Kidney (tissue), 14 donors: ENCODE results near the gene PID1. TPM values are rescaled to one million over a fixed set of nuclear protein-coding genes. Genes with fewer than 3 reads are reported as not detected.

Experiments used
- DNase-seq, 5 donors: peaks; one replicate each; pipeline ENCODE4 v3.0.0-alpha.2; 2013 to 2020
- FAIRE-seq: peaks from 2 replicates; lab custom pipeline; 2012; peaks lifted over from hg19 to GRCh38; lab: Jason Lieb, UNC
- H3K27ac ChIP-seq, 2 donors: one replicate each; pipeline ENCODE4 v1.7.0; 2013; ENCODE audit warnings: low read depth in 2 of 2, low read length in 2 of 2, inconsistent platforms in 1 of 2
- H3K27me3 ChIP-seq: one replicate; pipeline ENCODE4 v1.7.1; 2013; ENCODE audit warnings: low read length, inconsistent platforms; ENCODE audit not compliant: control insufficient read depth, insufficient read depth
- H3K36me3 ChIP-seq, 3 donors: one replicate each; pipeline versions ENCODE4 v1.7.0 to v1.7.1; 2013; ENCODE audit warnings: low read length in 3 of 3, control low read depth in 1 of 3, inconsistent platforms in 1 of 3; ENCODE audit not compliant: insufficient read depth in 3 of 3, control insufficient read depth in 2 of 3
- H3K4me1 ChIP-seq, 3 donors: one replicate each; pipeline versions ENCODE4 v1.7.0 to v1.7.1; 2013; ENCODE audit warnings: low read length in 3 of 3, inconsistent platforms in 1 of 3, low read depth in 1 of 3; ENCODE audit not compliant: control insufficient read depth in 2 of 3, insufficient read depth in 2 of 3
- H3K4me3 ChIP-seq, 3 donors: one replicate each; pipeline versions ENCODE4 v1.7.0 to v1.8.1; 2013; ENCODE audit warnings: low read length in 3 of 3, control low read depth in 1 of 3, inconsistent platforms in 1 of 3
- H3K9ac ChIP-seq, 3 donors: one replicate each; pipeline versions ENCODE4 v1.7.0 to v1.7.1; 2013; ENCODE audit warnings: low read length in 3 of 3, control low read depth in 1 of 3, inconsistent platforms in 1 of 3
- H3K9me3 ChIP-seq, 3 donors: one replicate each; pipeline versions ENCODE4 v1.7.0 to v1.7.1; 2013; ENCODE audit warnings: low read length in 3 of 3, control low read depth in 1 of 3, inconsistent platforms in 1 of 3; ENCODE audit not compliant: control insufficient read depth in 2 of 3, insufficient read depth in 1 of 3
- CTCF ChIP-seq: IDR thresholded peaks from 3 replicates; pipeline ENCODE4 v1.5.1; 2012; ENCODE audit warnings: mild to moderate bottlenecking, moderate library complexity, borderline replicate concordance; ENCODE audit not compliant: insufficient read depth; ENCODE audit errors: extremely low read depth
- intact Hi-C: fragments of 100-400 bp; cut with DNase I; formaldehyde crosslinking; loops from one replicate; pipeline ENCODE4 v1.11.1; 2022
- polyA plus RNA-seq: library from polyadenylated mRNA; stranded (reverse); fragments of 350-450 nt; fragmentation: Illumina TruSeq; extraction: RNeasy Lipid Tissue Mini Kit (QIAGEN cat#74804); gene quantifications from one replicate; pipeline ENCODE4 v1.2.3, GENCODE V29; 2014; ENCODE audit warnings: low read depth, low replicate concordance; ENCODE audit not compliant: insufficient read depth
- total RNA-seq: library from RNA; stranded (reverse); fragmentation: NEBNext Ultra II Directional; extraction: Animal tissue kit (Norgen Biotek cat#: 25700); gene quantifications from one replicate; pipeline ENCODE4 v1.2.1, GENCODE V29; 2021
- donor health status: control.
- donor health status: control.
- donor health status: control.
- donor health status: control.
- donor health status: control.
- donor health status: DM: yes; HTN: yes; CAD: no.
- donor health status: Normal renal cell carcinoma (clear cell type).

PID1 gene
- total and polyA plus RNA-seq, 2 donors from 2014 or later, result 2.1 to 9.4 TPM

GRCh38 chr2:229057976-229058553 is 213.0 kb downstream of the PID1 start:
- peaks cover 0 to 3% (median 0%) of the 10 kb centered on the region in 3 donors for H3K9me3 ChIP-seq
- no peak for FAIRE-seq
- no peak overlapping the region for H3K27ac ChIP-seq
- H3K27me3 ChIP-seq, result no peaks in the 10 kb centered on the region
- DNase-seq, result no peak
- intact Hi-C loops, result no loop called here
- no peak overlapping the region for H3K4me3 ChIP-seq
- no peaks in the 10 kb centered on the region for H3K4me1 ChIP-seq
- no peaks in the 10 kb centered on the region for H3K36me3 ChIP-seq
- H3K9ac ChIP-seq, result no peak overlapping the region
- TF ChIP-seq CTCF, result no peak

- TF ChIP-seq CTCF, result no peak
- Histone ChIP-seq H3K9me3 (no peaks in the 10 kb centered on the region), H3K27me3 (no peaks in the 10 kb centered on the region), H3K4me1 (no peaks in the 10 kb centered on the region), H3K9ac (no peak overlapping the region), H3K4me3 (no peak overlapping the region), H3K36me3 (no peaks in the 10 kb centered on the region), H3K27ac (no peak overlapping the region)
- DNase-seq (no peak), FAIRE-seq (no peak)
- intact Hi-C loops, result no loop called here
Observed at GRCh38 chr2:229054311-229054710, 216.8 kb downstream of the PID1 start.

- intact Hi-C loops, result no loop called here
- DNase-seq (no peak), FAIRE-seq (no peak)
- H3K36me3 ChIP-seq, result no peaks in the 10 kb centered on the region
- no peaks in the 10 kb centered on the region for H3K9me3 ChIP-seq
- no peak overlapping the region for H3K9ac ChIP-seq
- no peak overlapping the region for H3K4me3 ChIP-seq
- no peak for TF ChIP-seq CTCF
- no peaks in the 10 kb centered on the region for H3K4me1 ChIP-seq
- no peaks in the 10 kb centered on the region for H3K27me3 ChIP-seq
- no peak overlapping the region for H3K27ac ChIP-seq
Observed at GRCh38 chr2:229051798-229052197, 219.3 kb downstream of the PID1 start.

- FAIRE-seq (no peak), DNase-seq (no peak)
- Histone ChIP-seq H3K4me3 (no peak overlapping the region), H3K4me1 (no peaks in the 10 kb centered on the region), H3K9me3 (no peaks in the 10 kb centered on the region), H3K27me3 (no peaks in the 10 kb centered on the region), H3K9ac (no peak overlapping the region), H3K27ac (no peak overlapping the region), H3K36me3 (no peaks in the 10 kb centered on the region)
- intact Hi-C loops, result no loop called here
- no peak for TF ChIP-seq CTCF
Observed at GRCh38 chr2:229050133-229050532, 221.0 kb downstream of the PID1 start.
